Posterior vena cava (tissue), 2 donors: ENCODE results near the gene CENPVL1. TPM values are rescaled to one million over a fixed set of nuclear protein-coding genes. Genes with fewer than 3 reads are reported as not detected.
"Not testable (repeated sequence)": the region's sequence is repeated elsewhere in the genome, so short reads cannot be mapped to it uniquely, and the experiment has no call there.

Source experiments
- DNase-seq: peaks from one replicate; pipeline ENCODE4 v3.0.0-alpha.2; 2020; ENCODE audit warnings: low spot score
- intact Hi-C, 2 donors: fragments of 100-400 bp; cut with DNase I; formaldehyde crosslinking; loops; one replicate each; pipeline versions ENCODE4 v1.14.1 to v1.14.2; 2022 to 2023
- long read RNA-seq, 2 donors: library from polyadenylated mRNA; unstranded; transcript quantifications; one replicate each; pipeline ENCODE4 v2.0.0, GENCODE V29; 2020 to 2021
- total RNA-seq, 2 donors: library from RNA; stranded (reverse); fragmentation: NEBNext Ultra II Directional; extraction: Animal tissue kit (Norgen Biotek cat#: 25700); gene quantifications; one replicate each; pipeline ENCODE4 v1.2.1, GENCODE V29; 2021
- donor health status: DM: yes; HTN: yes; CAD: no.
- donor health status: DM: yes; HTN: yes; CAD: no.

The CENPVL1 gene
- not detected for total RNA-seq
- long read RNA-seq, donor 1: 0 reads
- long read RNA-seq, donor 2: 0 reads

DNA sequence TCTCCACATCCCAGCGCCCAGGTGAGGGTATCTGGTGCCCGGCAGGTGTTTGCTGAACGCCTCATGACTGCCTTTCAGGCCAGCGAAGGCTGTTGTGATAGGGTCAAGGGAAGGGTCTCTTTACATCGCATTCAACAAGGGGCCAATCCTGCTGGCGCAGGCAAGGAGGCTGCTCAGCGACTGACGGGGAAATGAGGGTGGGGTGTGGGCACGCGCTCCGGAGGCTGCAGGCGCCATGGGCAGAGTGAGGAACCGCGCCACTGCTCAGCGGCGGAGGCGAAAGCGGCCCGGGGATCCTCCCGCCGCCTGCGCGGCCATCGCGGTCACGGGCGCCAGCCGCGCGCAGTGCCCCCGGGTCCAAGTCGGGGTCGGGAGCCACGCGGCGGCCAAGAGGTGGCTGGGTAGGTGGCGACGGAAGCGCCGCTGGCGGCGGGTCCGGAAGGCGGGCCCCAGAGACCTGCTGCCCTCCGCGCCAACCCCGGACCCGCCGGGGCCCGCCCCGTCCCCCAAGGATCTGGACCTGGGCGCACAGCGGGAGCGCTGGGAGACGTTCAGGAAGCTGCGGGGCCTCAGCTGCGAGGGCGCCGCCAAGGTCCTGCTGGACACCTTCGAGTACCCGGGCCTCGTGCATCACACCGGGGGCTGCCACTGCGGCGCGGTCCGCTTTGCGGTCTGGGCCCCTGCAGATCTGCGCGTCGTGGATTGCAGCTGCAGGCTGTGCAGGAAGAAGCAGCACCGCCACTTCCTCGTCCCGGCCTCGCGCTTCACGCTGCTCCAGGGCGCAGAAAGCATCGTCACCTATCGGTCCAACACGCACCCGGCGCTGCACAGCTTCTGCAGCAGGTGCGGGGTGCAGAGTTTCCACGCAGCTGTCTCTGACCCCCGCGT, at the start of gene CENPVL1:
CENPVL1 (plus strand) TSS at position 236 of the 888 bp plus-strand sequence; CDS start at position 236, 0 bp downstream.
- DNase-seq, intact Hi-C loops: not testable (repeated sequence)

DNA sequence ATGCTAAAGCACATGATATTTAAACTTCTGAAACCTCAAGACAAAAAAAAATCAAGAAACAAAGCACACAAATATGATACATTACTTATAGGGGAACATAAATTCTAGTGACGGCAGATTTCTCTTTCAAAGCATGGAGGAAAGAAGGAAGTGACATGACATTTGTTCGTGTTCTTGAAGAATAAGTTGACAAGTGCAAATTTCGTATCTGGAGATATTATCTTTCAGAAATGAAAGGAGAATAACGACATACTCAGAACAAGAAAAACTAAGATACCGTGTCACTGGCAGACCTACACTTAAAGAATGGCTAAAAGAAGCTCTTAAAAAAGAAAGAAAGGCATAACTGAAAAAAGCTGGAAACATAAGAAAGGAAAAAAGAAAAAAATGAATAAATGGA, 44.3 kb upstream of the CENPVL1 start:
- intact Hi-C loops: no loop called here
- no peak for DNase-seq

DNA sequence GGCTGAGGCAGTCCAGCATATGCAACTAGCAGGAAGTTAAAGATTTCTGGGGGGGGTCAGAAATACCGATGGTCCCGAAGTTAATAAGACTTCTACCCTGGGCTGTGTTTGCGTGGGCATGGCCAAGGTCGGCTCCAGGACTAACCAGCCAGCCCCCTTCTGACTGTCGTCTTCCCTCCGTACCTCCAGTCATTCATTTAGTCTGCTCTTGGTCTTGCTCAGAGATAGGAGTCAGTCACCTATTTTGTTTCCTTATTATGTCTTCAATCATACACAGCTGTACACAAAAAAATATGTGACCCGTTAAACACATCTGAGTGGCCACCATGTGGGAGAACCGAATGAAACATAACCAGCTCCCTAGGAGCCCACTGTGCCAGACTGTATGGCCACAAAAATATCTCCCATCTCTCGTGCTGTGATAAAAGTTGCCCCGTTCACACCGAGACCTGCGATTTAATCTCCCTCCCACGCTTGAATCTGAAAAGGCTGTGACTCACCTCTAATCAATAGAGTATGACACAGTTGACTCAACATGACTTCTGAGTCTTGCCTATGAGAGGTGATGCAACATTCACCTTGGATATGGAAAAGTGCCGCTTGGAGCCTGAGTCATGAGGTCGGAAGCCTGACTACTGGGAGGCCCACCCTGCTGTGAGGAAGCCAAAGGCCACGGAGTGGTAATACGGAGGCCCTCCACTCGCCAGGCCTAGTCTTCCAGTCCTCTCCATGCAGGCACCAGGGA, 30.5 kb upstream of the CENPVL1 start:
- DNase-seq, intact Hi-C loops: not testable (repeated sequence)

DNA sequence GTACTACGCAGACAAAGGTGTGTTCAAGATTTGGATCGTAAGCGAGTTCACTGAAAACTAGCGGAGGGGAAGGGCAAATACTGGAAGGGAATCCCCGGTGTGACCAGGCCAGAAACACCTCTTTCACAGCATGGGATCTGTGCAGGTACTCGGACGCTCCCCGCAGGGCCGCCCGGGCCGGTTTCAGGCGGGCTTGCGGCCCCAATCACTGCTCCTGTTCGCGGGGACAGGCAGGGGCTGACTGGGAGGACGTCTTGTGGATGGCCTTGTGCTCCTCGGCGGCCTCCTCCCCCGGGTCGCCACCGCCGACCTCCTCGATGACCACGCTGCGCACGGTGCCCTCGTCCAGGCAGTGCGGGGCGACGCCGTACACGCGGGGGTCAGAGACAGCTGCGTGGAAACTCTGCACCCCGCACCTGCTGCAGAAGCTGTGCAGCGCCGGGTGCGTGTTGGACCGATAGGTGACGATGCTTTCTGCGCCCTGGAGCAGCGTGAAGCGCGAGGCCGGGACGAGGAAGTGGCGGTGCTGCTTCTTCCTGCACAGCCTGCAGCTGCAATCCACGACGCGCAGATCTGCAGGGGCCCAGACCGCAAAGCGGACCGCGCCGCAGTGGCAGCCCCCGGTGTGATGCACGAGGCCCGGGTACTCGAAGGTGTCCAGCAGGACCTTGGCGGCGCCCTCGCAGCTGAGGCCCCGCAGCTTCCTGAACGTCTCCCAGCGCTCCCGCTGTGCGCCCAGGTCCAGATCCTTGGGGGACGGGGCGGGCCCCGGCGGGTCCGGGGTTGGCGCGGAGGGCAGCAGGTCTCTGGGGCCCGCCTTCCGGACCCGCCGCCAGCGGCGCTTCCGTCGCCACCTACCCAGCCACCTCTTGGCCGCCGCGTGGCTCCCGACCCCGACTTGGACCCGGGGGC, 28.2 kb upstream of the CENPVL1 start:
- intact Hi-C loops, DNase-seq: not testable (repeated sequence)

DNA sequence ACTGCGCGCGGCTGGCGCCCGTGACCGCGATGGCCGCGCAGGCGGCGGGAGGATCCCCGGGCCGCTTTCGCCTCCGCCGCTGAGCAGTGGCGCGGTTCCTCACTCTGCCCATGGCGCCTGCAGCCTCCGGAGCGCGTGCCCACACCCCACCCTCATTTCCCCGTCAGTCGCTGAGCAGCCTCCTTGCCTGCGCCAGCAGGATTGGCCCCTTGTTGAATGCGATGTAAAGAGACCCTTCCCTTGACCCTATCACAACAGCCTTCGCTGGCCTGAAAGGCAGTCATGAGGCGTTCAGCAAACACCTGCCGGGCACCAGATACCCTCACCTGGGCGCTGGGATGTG, 27.6 kb upstream of the CENPVL1 start, which contains the start of gene CENPVL2:
CENPVL2 (minus strand) TSS at position 112 of the 343 bp plus-strand sequence; CDS start at position 112, 0 bp downstream.
- DNase-seq, intact Hi-C loops: not testable (repeated sequence)

DNA sequence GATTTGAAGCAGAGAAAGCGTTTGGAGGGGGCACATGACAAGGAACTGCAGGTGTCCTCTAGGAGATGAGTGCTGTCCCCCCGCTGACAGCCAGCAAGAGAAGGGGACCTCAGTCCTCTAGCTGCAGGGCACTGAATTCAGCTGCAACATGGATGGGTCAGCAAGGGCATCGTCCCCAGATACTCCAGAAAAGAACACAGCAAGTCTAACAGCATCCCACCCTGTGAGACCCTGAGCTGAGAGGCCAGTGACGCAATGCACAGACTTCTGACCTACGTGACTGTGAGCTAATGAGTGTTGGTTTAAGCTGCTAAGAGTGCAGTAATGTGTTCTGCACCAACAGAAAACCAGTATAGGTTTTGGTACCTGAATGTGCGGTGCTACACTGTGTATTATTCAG, 16.1 kb upstream of the CENPVL1 start:
- intact Hi-C loops: no loop called here
- DNase-seq: peak; percentile 31

DNA sequence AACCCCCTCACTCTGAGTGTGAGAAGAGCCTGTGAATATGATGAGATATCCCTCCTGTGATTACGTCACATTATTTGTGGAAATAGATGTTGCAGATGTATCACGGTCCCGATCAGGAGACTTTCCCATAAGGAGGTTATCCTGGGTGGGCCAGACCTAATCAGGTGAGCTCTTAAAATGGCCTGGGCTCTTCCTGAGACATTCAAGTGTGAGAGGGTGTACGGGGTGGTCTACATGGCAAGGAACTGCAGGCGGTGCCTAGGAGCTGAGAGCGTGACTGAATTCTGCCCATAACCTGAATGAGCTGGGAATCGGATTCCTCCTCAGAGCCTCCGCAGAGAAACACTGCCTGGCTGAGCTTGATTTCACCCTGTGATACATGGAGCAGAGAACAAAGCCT, 12.9 kb upstream of the CENPVL1 start:
- peak; percentile 14 for DNase-seq
- intact Hi-C loops: no loop called here

DNA sequence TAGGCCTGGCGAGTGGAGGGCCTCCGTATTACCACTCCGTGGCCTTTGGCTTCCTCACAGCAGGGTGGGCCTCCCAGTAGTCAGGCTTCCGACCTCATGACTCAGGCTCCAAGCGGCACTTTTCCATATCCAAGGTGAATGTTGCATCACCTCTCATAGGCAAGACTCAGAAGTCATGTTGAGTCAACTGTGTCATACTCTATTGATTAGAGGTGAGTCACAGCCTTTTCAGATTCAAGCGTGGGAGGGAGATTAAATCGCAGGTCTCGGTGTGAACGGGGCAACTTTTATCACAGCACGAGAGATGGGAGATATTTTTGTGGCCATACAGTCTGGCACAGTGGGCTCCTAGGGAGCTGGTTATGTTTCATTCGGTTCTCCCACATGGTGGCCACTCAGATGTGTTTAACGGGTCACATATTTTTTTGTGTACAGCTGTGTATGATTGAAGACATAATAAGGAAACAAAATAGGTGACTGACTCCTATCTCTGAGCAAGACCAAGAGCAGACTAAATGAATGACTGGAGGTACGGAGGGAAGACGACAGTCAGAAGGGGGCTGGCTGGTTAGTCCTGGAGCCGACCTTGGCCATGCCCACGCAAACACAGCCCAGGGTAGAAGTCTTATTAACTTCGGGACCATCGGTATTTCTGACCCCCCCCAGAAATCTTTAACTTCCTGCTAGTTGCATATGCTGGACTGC, 2.8 kb downstream of the CENPVL1 start:
- DNase-seq: not testable (repeated sequence)

DNA sequence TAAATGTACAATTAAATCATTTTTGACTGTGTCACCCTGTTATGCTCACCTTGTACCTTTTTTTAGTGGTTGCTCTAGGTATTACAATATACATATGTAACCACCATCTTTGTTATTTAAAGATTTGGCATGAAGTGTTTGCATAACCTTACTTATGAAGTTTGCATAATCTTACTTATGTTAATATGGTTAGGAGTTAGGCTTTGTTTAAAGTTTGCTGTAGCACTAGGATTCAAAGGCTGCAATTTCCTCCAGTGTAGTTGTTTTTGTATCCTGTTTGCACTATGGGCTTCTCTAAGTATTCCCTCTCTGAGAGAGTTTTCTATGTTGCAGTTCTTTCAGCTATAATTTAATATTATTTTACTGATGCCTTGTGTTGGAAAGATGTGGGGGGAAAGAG, 17.9 kb downstream of the CENPVL1 start:
- DNase-seq: no peak
- intact Hi-C loops: no loop called here

More for the DNA sequence above, 2.8 kb downstream of the CENPVL1 start:
- intact Hi-C loops: not testable (repeated sequence)

DNA sequence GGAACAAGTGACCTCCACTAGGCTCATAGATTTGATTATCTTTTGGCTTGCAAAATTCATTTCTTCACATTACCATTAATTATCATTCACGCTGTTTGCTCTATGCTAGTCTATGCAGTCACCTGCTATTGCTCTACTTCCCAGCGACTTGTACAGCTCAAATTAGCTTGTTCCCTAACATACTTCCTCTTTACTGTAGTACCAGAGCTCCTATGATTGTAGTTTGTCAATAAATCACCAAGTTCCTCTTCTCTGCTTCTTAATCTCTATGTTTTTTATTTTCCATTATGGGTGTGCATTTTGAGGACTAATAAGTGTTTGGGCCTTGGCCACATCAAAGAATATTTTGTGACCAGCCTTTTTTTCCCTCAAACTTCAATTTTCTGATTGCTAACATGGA, 26.8 kb downstream of the CENPVL1 start:
- intact Hi-C loops: no loop called here
- DNase-seq: no peak

DNA sequence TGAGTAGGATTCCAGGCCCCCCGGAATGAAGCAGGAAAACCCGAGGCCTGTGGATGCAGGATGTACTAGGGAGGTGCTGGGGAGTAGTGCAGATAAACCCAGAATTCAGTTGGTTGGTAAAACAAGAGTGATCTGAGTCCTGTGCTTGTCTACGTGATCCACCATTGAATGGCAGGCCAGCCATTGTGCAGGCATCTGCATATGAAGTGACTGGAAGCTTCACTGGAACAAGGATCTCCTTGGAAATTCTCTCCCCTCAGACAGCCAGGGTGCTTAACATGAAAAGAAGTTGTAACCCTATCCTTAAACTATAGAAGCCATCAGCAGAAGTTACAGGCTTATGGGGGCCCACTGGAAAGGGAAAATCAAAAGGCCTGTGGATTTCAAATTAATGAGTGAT, 32.3 kb downstream of the CENPVL1 start:
- intact Hi-C loops: no loop called here
- DNase-seq: no peak

DNA sequence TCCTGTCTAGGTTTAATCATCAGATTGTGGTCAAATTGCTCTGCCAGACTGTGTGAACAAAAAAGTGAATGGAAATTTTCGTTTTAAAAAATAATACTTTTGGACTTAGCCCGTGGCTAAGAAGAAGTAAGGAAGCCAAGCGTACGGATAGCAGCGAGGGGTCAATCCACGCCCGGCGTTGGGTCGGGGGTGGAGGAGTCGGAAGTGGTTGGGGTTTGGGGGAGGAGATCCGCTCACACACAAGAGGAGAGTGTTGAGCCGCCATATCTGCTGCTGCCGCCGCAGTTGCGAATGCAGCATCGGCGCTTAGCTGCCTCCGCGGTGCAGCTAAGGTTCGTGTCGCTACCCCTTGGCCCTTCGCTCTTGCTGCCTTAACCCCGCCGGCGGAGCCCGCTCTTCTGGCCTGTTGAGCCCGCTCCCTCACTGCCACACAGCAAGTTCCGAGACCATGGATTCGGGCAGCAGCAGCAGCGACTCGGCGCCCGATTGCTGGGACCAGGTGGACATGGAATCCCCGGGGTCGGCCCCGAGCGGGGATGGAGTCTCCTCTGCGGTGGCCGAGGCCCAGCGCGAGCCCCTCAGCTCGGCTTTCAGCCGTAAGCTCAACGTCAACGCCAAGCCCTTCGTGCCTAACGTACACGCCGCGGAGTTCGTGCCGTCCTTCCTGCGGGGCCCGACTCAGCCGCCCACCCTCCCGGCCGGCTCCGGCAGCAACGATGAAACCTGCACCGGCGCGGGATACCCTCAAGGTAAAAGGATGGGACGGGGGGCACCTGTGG, 33.1 kb downstream of the CENPVL1 start, which contains the start of gene GSPT2:
GSPT2 (plus strand) TSS at position 264 of the 779 bp plus-strand sequence; CDS start at position 449, 185 bp downstream.
- DNase-seq: peak; percentile 86
- intact Hi-C loops: no loop called here

DNA sequence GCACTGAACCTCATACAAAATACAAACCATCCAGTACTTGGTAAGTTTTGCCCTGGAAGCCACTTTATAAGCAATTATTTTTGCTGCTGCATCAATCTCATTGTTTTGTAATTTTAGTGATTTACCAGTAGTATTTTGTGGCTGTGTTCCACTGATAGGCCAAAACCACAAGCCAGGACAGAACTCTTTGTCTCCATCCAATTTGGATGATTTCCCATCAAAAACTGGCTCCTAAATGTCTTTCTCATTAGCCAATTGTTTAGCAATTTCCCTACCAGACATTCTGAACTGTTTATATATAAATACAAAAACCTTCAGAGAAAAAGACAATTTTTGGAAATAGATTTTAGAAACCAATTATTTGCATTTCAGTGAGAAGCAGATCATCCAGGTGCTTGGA, 37.4 kb downstream of the CENPVL1 start:
- intact Hi-C loops: no loop called here
- no peak for DNase-seq

DNA sequence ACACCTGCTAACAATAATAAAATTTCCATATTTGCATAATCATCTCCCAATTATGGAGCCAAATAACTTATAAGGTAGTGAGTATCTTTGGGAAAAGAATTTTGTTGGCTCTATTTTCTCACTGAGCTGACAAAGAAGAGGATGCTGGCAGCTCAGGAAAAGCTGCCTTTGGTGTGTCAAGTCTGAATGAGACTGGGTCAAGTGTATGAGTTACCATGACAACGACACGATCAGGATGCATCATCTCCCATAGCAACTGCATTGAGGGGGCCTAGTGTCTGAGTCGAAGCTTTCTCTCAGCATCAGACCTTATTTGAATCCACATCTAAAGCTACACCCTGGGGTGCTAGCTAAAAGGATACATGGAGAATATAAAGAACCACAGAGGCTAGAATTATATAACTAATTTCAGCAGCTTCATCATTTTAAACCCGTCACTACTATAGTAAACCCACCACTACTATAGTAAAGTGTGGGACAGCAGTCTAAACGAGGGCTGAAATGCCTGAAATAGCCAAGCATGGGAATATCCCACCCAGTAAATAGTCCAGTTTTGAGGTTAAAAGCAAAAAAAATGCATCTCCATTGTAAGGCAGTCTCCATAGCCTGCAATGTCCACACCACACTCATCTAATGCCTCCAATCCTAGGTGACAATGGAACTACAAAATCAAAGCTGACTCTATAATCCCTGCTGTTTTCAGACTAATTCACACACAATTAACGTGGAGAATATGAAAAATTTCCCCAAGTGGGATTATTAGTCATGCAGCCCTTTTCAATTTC, 48.9 kb downstream of the CENPVL1 start:
- intact Hi-C loops: no loop called here

DNA sequence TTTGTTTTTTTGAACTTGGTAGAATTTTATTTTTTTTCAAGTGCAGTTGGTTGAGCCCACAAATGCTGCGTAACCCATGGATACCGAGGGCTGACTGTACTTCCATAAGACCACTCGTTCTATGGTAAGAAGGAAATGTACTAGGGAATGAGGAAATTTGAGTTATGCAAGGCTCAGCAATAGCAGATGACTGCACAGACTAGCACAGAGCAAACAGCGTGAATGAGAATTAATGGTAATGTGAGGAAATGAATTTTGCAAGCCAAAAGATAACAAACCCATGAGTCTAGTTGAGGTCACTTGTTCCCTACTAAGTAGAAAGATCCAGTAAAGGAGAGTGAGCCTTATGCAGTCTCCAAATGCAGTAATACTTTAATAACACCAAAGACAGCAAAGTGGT, 50.3 kb downstream of the CENPVL1 start:
- intact Hi-C loops: no loop called here
- no peak for DNase-seq

More for the DNA sequence above, 48.9 kb downstream of the CENPVL1 start:
- DNase-seq: no peak
